SH-SY5Y (cell line): ENCODE data around the gene LY6G5C.

ENCODE experiments used
- GATA2 ChIP-seq: IDR thresholded peaks from 2 replicates; pipeline ENCODE4 v1.6.1; 2011; ENCODE audit warnings: mild to moderate bottlenecking, low read depth, low read length
- GATA3 ChIP-seq: IDR thresholded peaks from 2 replicates; pipeline ENCODE4 v1.6.1; 2011; ENCODE audit warnings: low read depth, mild to moderate bottlenecking, low read length, moderate library complexity

DNA sequence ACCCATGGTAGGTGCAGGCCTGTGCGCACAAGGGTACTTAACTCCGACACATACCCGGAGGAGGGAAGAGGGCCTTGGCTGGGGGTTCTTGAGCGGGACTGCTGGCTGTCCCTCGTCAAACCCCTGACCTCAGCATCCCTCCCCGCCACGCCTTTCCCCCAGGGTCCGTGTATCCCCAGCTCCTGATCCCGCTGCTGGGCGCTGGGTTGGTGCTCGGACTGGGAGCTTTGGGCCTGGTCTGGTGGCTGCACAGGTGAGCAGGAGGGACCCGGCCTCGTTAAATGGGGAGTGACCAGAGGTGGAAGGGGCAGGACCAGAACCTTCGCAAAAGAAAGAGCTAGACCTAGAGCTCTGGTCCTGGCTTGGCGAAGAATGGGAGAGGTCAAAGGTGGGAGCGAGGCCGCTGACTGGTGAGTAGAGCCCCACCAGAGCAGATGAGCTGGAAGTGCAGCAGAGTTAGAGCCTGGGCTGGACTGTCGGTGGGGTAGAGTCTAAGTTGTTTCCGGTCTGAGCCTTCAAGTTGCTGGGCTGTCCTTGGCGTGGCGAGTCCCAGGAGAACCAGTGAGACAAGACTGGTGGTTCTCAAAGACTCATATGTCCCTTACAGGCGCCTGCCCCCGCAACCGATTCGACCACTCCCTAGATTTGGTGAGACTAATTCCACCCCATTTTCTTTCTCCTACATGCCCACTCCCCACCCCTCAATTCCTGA, 43.3 kb upstream of the LY6G5C start:
- TF ChIP-seq GATA2 (no peak), GATA3 (no peak)
